GM18870 (cell line): ENCODE measurements around the gene EPC1.

ENCODE experiments used
- ATAC-seq: cut with Tn5 transposase; IDR thresholded peaks from one replicate; pipeline ENCODE4 v1.9.1; 2021; ENCODE audit warnings: moderate library complexity; ENCODE audit not compliant: unreplicated experiment

EPC1 gene

DNA sequence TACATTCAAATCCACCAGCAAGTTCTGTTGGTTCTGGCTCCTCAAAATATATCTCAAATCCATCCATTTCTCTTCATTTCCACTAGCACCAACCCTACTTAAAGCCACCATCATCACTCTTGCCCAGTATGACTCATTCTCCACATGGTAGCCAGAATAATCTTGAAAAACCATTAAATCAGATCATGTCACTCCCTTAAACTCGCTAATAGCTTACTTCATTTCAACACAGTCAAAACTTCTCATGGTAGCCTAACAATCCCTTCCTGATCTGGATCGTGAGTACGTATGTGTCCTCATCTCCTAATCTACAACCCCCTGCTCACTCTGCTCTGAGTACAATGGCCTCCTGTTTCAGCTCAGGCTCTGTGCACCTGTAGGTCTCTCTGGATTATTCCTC is 8.7 kb downstream of the EPC1 start:
- ATAC-seq, result no peak

DNA sequence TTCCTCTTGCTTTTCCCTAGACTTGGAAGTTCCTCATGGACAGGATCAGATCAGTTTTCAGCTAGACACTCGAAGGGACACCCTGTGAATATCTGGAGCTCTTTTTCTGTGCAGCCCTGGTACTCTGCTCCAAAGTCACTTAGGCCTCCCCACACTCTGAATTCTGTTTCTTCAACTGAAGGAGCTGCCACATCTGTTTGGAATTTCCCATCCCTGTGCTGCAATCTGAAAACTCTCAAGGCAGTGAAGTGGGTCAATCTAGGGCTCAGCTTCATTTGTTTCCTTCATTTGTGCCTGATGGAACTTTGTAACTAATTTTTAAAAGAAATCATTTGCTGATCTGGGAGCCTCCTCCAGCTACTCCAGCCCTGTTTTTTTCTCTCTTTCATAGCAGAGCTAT is 9.6 kb downstream of the EPC1 start:
- no peak for ATAC-seq

- ATAC-seq, result no peak
Observed at GRCh38 chr10:32333849-32334248, 13.1 kb downstream of the EPC1 start.

- ATAC-seq, result peak; percentile 92
Observed at GRCh38 chr10:32332299-32332750, 14.6 kb downstream of the EPC1 start.

DNA sequence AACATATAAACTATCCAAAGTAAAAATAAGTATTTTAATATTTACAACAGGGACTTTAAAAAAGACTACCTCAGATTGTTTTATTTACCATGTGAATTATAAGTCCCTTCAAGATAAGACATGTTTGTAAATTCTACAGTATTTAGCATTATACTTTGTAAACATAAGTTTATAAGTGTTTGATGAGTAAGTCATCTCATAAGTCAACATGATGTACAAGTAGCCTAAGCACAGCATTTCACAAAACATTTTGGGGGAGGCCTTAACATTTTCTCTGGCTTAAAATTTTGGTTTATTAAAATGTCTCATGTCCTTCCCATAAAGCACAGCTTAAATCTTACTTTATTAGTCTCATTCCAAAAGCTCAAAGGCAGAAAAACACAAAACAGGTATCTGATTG is 15.4 kb downstream of the EPC1 start:
- ATAC-seq, result no peak

- ATAC-seq, result no peak
Observed at GRCh38 chr10:32330214-32330613, 16.7 kb downstream of the EPC1 start.

DNA sequence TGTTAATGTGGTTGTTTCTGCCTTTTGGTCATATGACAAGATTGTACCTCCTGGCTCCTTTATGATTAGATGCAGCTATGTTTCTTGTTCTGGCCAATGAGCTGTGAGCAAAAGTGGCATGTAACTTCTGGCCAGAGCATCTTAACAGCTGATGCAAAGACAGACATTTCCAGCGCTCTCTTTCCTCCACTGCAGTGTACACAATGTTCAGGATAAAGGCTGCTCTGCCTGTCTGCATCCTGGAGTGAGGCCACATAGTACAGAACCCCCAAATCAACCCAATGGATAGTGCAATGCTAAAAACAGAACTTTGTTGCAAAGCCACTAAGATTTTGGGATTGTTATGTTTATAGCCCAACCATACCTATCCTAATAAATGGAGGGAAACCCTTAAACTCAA is 17.9 kb downstream of the EPC1 start:
- no peak for ATAC-seq

DNA sequence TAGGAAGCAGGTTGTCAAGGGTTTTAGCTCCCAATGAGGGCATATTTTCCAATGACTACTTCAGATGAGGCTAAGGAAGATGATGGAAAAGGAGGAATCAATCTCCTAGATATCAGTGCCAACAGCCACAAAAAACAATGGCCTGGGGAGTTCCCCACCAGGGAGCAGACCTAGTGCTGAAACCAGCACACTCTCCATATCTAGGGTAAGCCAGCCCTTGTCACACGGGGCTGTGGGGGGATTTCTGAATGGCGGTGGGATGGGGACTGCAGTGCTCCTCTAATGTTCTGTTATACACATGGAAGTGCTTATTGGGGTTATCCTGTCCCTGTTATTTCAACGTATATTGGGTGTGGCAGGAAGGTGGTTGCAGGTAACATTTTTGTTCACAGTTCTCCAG is 18.5 kb downstream of the EPC1 start:
- ATAC-seq, result no peak

- ATAC-seq, result no peak
Observed at GRCh38 chr10:32327364-32327691, 19.6 kb downstream of the EPC1 start.

DNA sequence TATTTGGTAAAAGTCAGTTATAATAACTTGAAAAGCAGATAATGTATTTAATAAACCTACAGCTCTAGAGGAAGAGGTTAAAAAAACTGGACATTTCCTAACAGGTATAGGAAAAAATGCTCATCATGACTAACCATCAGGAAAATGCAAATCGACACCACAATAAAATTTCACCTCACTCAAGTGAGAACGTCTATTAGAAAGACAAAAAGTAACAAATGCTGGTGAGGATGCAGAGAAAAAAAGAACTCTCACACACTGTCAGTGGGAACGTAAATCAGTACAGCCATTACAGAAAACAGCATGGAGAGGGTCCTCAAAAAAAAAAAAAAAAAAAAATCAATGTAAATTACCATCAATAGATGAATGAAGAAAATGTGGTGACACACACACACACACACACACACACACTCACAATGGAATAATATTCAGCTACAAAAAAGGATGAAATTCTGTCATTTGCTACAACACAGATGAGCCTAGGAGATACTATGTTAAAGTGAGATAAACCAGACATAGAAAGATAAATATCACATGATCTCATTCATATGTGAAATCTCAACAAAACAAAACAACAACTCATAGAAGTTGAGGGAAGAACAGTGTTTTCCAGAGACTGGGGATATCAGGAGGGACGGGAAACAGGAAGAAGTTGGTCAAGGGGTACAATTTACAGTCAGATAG is 20.1 kb downstream of the EPC1 start:
- ATAC-seq, result no peak

GRCh38 chr10:32326119-32326518 is 20.8 kb downstream of the EPC1 start:
- peak; percentile 33 for ATAC-seq

GRCh38 chr10:32323051-32323450 is 23.9 kb downstream of the EPC1 start:
- ATAC-seq, result no peak

- ATAC-seq, result no peak
Observed at GRCh38 chr10:32321016-32321631, 25.8 kb downstream of the EPC1 start.

- ATAC-seq, result peak; percentile 51
Observed at GRCh38 chr10:32318476-32318896, 28.5 kb downstream of the EPC1 start.

DNA sequence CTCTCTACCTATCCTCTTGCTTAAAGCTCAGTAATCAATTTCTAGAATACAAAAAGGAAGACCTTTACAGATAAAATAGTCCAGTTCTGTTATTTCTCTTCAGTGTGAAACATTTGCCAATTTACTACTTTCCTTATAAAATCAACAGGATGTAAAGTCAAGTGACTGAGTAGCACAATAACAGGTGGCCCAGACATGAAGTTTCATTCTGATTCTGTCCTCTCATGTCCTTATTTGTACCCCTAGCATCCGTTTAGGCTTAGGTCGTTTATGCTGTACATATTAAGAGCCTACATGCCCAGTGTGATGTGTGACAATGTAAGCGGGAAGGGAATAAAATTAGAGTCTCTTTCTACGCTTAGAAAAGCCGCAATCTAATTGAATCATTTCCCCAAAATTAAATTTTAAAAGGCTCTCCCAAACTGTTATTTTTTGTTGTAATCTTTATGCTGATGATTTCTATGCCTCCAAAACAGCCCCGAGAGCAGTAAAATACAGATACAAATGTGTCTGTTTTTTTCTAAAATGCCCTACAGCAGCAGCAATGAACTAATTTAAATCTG is 29.1 kb downstream of the EPC1 start:
- ATAC-seq, result peak; percentile 92

GRCh38 chr10:32315424-32315823 is 31.5 kb downstream of the EPC1 start:
- no peak for ATAC-seq

- ATAC-seq, result no peak
Observed at GRCh38 chr10:32314588-32314987, 32.4 kb downstream of the EPC1 start.

DNA sequence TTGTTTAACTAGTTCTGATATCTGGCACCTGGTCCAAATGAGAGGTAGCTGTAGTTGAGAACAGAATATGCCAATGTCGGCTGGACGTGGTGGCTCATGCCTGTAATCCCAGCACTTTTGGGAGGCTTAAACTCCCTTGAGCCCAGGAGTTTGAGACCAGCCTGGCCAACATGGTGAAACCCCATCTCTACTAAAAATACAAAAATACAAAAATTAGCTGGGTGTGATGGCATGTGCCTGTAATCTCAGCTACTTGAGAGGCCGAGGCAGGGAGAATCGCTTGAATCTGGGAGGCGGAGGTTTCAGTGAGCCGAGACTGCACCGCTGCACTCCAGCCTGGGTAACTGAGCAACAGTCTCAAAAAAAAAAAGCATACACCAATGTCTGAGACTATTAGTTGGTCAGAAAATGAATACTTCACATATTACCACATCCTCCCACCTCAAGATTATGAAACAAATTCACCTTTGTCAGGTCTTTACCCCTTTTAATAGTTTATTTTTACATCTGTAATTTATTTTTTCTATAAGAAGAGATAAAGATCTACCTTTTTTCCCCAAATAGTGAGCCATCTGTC is 38.8 kb downstream of the EPC1 start:
- ATAC-seq, result no peak

GRCh38 chr10:32307609-32308008 is 39.3 kb downstream of the EPC1 start:
- no peak for ATAC-seq

GRCh38 chr10:32299354-32299980 is 47.5 kb downstream of the EPC1 start:
- no peak for ATAC-seq

GRCh38 chr10:32298075-32298812 is 48.7 kb downstream of the EPC1 start:
- ATAC-seq, result no peak
